Measurements from ENCODE around the gene DGCR2.
"Not testable (repeated sequence)": the region's sequence is repeated elsewhere in the genome, so short reads cannot be mapped to it uniquely, and the experiment has no call there.

DGCR2 gene

GRCh38 chr22:19122143-19122751 lies at the start of gene DGCR2:
TSS of gene DGCR2 (minus strand) at chr22:19122412. CDS start at chr22:19122206, 206 bp downstream.
- Mint-ChIP-seq H3K9me3 (no peaks in the 10 kb centered on the region), H3K4me1 (ENCODE audit: low read depth) (peaks cover 49% of the 10 kb centered on the region), H3K36me3 (ENCODE audit: low read depth) (peaks cover 24% of the 10 kb centered on the region), H3K27ac (peak within 1 kb of the TSS; percentile 85), H3K4me3 (peak within 1 kb of the TSS; percentile 92), H3K27me3 (no peaks in the 10 kb centered on the region)
- peak; percentile 96 for DNase-seq

GRCh38 chr22:19169947-19170318 lies 47.7 kb upstream of the DGCR2 start:
- Mint-ChIP-seq H3K27ac (no peak overlapping the region), H3K27me3 (peaks cover 45% of the 10 kb centered on the region), H3K36me3 (ENCODE audit: low read depth) (peaks cover 34% of the 10 kb centered on the region), H3K9me3 (no peaks in the 10 kb centered on the region), H3K4me1 (ENCODE audit: low read depth) (peaks cover 43% of the 10 kb centered on the region), H3K4me3 (peak overlapping the region; percentile 97)
- DNase-seq, result no peak

- Mint-ChIP-seq H3K4me1 (ENCODE audit: low read depth) (peaks cover 39% of the 10 kb centered on the region), H3K36me3 (ENCODE audit: low read depth) (peaks cover 30% of the 10 kb centered on the region), H3K27me3 (peaks cover 49% of the 10 kb centered on the region), H3K27ac (no peak overlapping the region), H3K4me3 (peak overlapping the region; percentile 55), H3K9me3 (no peaks in the 10 kb centered on the region)
- peak; percentile 45 for DNase-seq
Observed at GRCh38 chr22:19169002-19169946, 47.1 kb upstream of the DGCR2 start.

- H3K36me3 Mint-ChIP-seq (ENCODE audit: low read depth), result peaks cover 22% of the 10 kb centered on the region
- DNase-seq, result no peak
- H3K27me3 Mint-ChIP-seq, result peaks cover 51% of the 10 kb centered on the region
- H3K4me1 Mint-ChIP-seq (ENCODE audit: low read depth), result peaks cover 30% of the 10 kb centered on the region
- no peaks in the 10 kb centered on the region for H3K9me3 Mint-ChIP-seq
- no peak overlapping the region for H3K4me3 Mint-ChIP-seq
- no peak overlapping the region for H3K27ac Mint-ChIP-seq
Observed at GRCh38 chr22:19168088-19168890, 46.1 kb upstream of the DGCR2 start.

- Mint-ChIP-seq H3K27ac (no peak overlapping the region), H3K9me3 (no peaks in the 10 kb centered on the region), H3K4me1 (ENCODE audit: low read depth) (peaks cover 21% of the 10 kb centered on the region), H3K27me3 (peaks cover 51% of the 10 kb centered on the region), H3K36me3 (ENCODE audit: low read depth) (peaks cover 13% of the 10 kb centered on the region), H3K4me3 (no peak overlapping the region)
- no peak for DNase-seq
Observed at GRCh38 chr22:19167106-19167869, 45.1 kb upstream of the DGCR2 start.

- no peak overlapping the region for H3K4me3 Mint-ChIP-seq
- H3K27ac Mint-ChIP-seq, result no peak overlapping the region
- H3K27me3 Mint-ChIP-seq, result peaks cover 51% of the 10 kb centered on the region
- peaks cover 18% of the 10 kb centered on the region for H3K4me1 Mint-ChIP-seq (ENCODE audit: low read depth)
- H3K9me3 Mint-ChIP-seq, result no peaks in the 10 kb centered on the region
- DNase-seq, result no peak
- H3K36me3 Mint-ChIP-seq (ENCODE audit: low read depth), result peaks cover 6% of the 10 kb centered on the region
Observed at GRCh38 chr22:19166421-19166820, 44.2 kb upstream of the DGCR2 start.

GRCh38 chr22:19164425-19164824 lies 42.2 kb upstream of the DGCR2 start:
- Mint-ChIP-seq H3K36me3 (ENCODE audit: low read depth) (no peaks in the 10 kb centered on the region), H3K27me3 (peaks cover 40% of the 10 kb centered on the region), H3K4me1 (ENCODE audit: low read depth) (peaks cover 5% of the 10 kb centered on the region), H3K9me3 (no peaks in the 10 kb centered on the region), H3K4me3 (no peak overlapping the region), H3K27ac (no peak overlapping the region)
- no peak for DNase-seq

- not testable (repeated sequence) for H3K4me1 Mint-ChIP-seq (ENCODE audit: low read depth); H3K27ac Mint-ChIP-seq; H3K4me3 Mint-ChIP-seq; H3K36me3 Mint-ChIP-seq (ENCODE audit: low read depth); H3K9me3 Mint-ChIP-seq; DNase-seq
- H3K27me3 Mint-ChIP-seq, result peaks cover 30% of the 10 kb centered on the region
Observed at GRCh38 chr22:19158649-19159048, 36.4 kb upstream of the DGCR2 start.

GRCh38 chr22:19156109-19156508 lies 33.9 kb upstream of the DGCR2 start:
- not testable (repeated sequence) for H3K4me1 Mint-ChIP-seq (ENCODE audit: low read depth); H3K27ac Mint-ChIP-seq; DNase-seq; H3K36me3 Mint-ChIP-seq (ENCODE audit: low read depth); H3K9me3 Mint-ChIP-seq; H3K4me3 Mint-ChIP-seq
- peaks cover 48% of the 10 kb centered on the region for H3K27me3 Mint-ChIP-seq

- Mint-ChIP-seq H3K9me3 (no peaks in the 10 kb centered on the region), H3K27me3 (peaks cover 55% of the 10 kb centered on the region), H3K4me1 (ENCODE audit: low read depth) (peaks cover 5% of the 10 kb centered on the region), H3K27ac (no peak overlapping the region), H3K36me3 (ENCODE audit: low read depth) (no peaks in the 10 kb centered on the region), H3K4me3 (no peak overlapping the region)
- DNase-seq, result no peak
Observed at GRCh38 chr22:19152942-19153883, 31.0 kb upstream of the DGCR2 start.

GRCh38 chr22:19151329-19152191 lies 29.3 kb upstream of the DGCR2 start:
- H3K4me3 Mint-ChIP-seq, result no peak overlapping the region
- DNase-seq, result no peak
- no peak overlapping the region for H3K27ac Mint-ChIP-seq
- H3K27me3 Mint-ChIP-seq, result peaks cover 62% of the 10 kb centered on the region
- H3K4me1 Mint-ChIP-seq (ENCODE audit: low read depth), result peaks cover 5% of the 10 kb centered on the region
- no peaks in the 10 kb centered on the region for H3K36me3 Mint-ChIP-seq (ENCODE audit: low read depth)
- no peaks in the 10 kb centered on the region for H3K9me3 Mint-ChIP-seq

GRCh38 chr22:19150482-19151328 lies 28.5 kb upstream of the DGCR2 start:
- peaks cover 56% of the 10 kb centered on the region for H3K27me3 Mint-ChIP-seq
- no peak overlapping the region for H3K4me3 Mint-ChIP-seq

More at GRCh38 chr22:19150482-19151328, 28.5 kb upstream of the DGCR2 start:
- no peak overlapping the region for H3K27ac Mint-ChIP-seq
- DNase-seq, result no peak
- H3K36me3 Mint-ChIP-seq (ENCODE audit: low read depth), result no peaks in the 10 kb centered on the region
- H3K4me1 Mint-ChIP-seq (ENCODE audit: low read depth), result peaks cover 5% of the 10 kb centered on the region
- H3K9me3 Mint-ChIP-seq, result no peaks in the 10 kb centered on the region

Data from activated T-cell treated with anti-CD3 and anti-CD28 coated beads, Interleukin-2, amount 50 U/mL, for 24 hours (primary cell).